ENCODE results near the gene EEPD1.
"Not testable (repeated sequence)": the region's sequence is repeated elsewhere in the genome, so short reads cannot be mapped to it uniquely, and the experiment has no call there.

EEPD1 gene

GRCh38 chr7:36321284-36321683 lies 168.2 kb downstream of the EEPD1 start:
- DNase-seq (ENCODE audit: low read depth) = not testable (repeated sequence)

DNA sequence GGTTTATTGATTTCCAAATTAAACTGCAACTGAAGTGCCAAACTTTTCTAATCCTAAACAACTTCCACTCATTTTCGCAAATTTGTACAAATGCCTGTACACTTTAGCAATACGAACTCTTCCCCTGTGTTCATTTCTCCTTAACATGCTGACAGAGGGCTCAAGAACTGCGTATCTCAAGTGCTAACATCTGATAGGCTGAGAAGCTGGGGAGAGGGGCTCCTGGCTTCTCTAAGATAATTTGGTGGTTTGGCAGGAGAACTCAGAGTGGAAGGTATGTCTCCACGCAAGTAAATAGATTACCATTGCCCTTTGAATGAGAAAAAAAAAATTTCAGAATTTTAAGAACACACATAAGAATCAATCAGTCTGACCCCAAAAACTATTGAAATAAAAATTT lies 183.3 kb downstream of the EEPD1 start:
- DNase-seq (ENCODE audit: low read depth) = no peak

GRCh38 chr7:36338256-36338655 lies 185.2 kb downstream of the EEPD1 start:
- no peak for DNase-seq (ENCODE audit: low read depth)

GRCh38 chr7:36343548-36343947 lies 190.5 kb downstream of the EEPD1 start:
- DNase-seq (ENCODE audit: low read depth) = no peak

DNA sequence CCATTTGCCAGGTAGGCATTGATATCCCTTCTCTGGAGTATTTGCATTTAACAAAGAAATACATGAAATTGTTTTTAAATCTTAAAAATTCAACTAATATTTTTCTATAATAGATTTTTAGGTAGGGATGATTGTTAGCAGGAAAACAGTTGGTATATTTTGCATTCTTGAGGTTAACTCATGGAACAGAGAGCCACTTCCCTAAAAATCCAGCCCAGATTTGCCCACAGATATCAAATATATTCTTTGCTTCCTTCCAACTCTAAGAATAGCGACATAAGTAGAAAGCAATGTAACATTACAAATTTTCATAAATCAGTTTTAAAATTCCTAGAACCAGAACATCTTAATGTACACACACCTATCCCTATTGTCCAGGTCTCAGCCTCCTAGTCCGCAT lies 191.6 kb downstream of the EEPD1 start:
- DNase-seq (ENCODE audit: low read depth) = no peak

- no peak for DNase-seq (ENCODE audit: low read depth)
Observed at GRCh38 chr7:36346260-36346831, 193.3 kb downstream of the EEPD1 start.

- DNase-seq (ENCODE audit: low read depth) = peak; percentile 30
Observed at GRCh38 chr7:36348256-36348655, 195.2 kb downstream of the EEPD1 start.

GRCh38 chr7:36348771-36349170 lies 195.7 kb downstream of the EEPD1 start:
- DNase-seq (ENCODE audit: low read depth) = no peak

DNA sequence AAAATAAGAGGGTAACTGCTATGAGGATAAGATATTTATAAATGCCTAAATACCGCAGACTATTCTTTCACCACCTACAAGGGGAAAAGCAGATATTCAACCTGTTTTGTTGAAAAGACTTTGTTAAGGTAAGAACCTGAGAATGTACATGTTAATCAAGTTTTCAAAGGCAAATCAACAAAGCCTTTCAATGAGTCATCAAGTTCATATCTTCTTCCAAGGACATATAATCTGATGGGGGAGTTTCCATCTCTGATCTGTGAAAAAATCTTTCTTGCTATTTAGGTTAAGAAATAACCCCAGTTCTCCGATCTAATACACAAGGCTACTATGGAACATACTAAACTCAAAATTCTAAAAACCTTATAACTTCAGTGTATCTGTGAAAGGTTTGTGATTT lies 196.6 kb downstream of the EEPD1 start:
- DNase-seq (ENCODE audit: low read depth) = no peak
